Measurements from ENCODE around the gene CD2.

Gene CD2

GRCh38 chr1:116808200-116808847 is 54.1 kb downstream of the CD2 start:
- DNase-seq (ENCODE audit: low read depth), result no peak
- no peak overlapping the region for H3K4me3 ChIP-seq (ENCODE audit: low read depth, low read length)

- H3K4me3 ChIP-seq (ENCODE audit: low read depth, low read length), result no peak overlapping the region
- DNase-seq (ENCODE audit: low read depth), result no peak
These were observed 54.7 kb downstream of the CD2 start for GRCh38 chr1:116808848-116809508.

- no peak overlapping the region for H3K4me3 ChIP-seq (ENCODE audit: low read depth, low read length)
- no peak for DNase-seq (ENCODE audit: low read depth)
These were observed 57.1 kb downstream of the CD2 start for GRCh38 chr1:116811321-116811720.

- no peak overlapping the region for H3K4me3 ChIP-seq (ENCODE audit: low read depth, low read length)
- no peak for DNase-seq (ENCODE audit: low read depth)
These were observed 60.9 kb downstream of the CD2 start for GRCh38 chr1:116814926-116815723.

- no peak for DNase-seq (ENCODE audit: low read depth)
- H3K4me3 ChIP-seq (ENCODE audit: low read depth, low read length), result no peak overlapping the region
These were observed 63.4 kb downstream of the CD2 start for GRCh38 chr1:116817582-116818064.

Data from skeletal muscle cell (primary cell).